ENCODE results near the gene CNN3.

DNA sequence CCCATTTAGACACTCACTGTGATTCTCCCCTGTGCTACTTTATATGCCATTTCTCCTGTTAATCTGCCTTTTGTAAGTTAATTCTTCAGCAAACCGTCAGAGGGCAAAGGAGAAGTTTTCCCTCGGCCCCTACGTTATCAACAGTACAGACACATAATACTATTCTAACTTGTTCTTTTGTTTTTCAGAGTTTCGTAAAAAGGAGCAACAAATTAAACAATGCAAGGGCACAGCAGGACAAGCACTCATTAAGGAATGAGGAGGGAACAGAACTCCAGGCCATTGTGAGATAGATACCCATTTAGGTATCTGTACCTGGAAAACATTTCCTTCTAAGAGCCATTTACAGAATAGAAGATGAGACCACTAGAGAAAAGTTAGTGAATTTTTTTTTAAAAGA lies 32.3 kb downstream of the CNN3 start:
- TF ChIP-seq, protein P1, sequence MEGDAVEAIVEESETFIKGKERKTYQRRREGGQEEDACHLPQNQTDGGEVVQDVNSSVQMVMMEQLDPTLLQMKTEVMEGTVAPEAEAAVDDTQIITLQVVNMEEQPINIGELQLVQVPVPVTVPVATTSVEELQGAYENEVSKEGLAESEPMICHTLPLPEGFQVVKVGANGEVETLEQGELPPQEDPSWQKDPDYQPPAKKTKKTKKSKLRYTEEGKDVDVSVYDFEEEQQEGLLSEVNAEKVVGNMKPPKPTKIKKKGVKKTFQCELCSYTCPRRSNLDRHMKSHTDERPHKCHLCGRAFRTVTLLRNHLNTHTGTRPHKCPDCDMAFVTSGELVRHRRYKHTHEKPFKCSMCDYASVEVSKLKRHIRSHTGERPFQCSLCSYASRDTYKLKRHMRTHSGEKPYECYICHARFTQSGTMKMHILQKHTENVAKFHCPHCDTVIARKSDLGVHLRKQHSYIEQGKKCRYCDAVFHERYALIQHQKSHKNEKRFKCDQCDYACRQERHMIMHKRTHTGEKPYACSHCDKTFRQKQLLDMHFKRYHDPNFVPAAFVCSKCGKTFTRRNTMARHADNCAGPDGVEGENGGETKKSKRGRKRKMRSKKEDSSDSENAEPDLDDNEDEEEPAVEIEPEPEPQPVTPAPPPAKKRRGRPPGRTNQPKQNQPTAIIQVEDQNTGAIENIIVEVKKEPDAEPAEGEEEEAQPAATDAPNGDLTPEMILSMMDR (IDR thresholded peaks at IDR 0.05) = no peak
- TF ChIP-seq TAF1 (IDR thresholded peaks at IDR 0.05; ENCODE audit: borderline replicate concordance, low read depth, low read length) (no peak), FOXM1 (IDR thresholded peaks at IDR 0.05; ENCODE audit: low read depth) (no peak), NRF1 (IDR thresholded peaks at IDR 0.05; ENCODE audit: low read depth, low read length) (no peak)
- TF ChIP-seq, protein P2, sequence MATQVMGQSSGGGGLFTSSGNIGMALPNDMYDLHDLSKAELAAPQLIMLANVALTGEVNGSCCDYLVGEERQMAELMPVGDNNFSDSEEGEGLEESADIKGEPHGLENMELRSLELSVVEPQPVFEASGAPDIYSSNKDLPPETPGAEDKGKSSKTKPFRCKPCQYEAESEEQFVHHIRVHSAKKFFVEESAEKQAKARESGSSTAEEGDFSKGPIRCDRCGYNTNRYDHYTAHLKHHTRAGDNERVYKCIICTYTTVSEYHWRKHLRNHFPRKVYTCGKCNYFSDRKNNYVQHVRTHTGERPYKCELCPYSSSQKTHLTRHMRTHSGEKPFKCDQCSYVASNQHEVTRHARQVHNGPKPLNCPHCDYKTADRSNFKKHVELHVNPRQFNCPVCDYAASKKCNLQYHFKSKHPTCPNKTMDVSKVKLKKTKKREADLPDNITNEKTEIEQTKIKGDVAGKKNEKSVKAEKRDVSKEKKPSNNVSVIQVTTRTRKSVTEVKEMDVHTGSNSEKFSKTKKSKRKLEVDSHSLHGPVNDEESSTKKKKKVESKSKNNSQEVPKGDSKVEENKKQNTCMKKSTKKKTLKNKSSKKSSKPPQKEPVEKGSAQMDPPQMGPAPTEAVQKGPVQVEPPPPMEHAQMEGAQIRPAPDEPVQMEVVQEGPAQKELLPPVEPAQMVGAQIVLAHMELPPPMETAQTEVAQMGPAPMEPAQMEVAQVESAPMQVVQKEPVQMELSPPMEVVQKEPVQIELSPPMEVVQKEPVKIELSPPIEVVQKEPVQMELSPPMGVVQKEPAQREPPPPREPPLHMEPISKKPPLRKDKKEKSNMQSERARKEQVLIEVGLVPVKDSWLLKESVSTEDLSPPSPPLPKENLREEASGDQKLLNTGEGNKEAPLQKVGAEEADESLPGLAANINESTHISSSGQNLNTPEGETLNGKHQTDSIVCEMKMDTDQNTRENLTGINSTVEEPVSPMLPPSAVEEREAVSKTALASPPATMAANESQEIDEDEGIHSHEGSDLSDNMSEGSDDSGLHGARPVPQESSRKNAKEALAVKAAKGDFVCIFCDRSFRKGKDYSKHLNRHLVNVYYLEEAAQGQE (IDR thresholded peaks at IDR 0.05; ENCODE audit: low read depth, low read length) = no peak
